Neuronal stem cell (in vitro differentiated cells): ENCODE measurements around the gene TAF4.
A peak's percentile ranks its signal among the peaks of the same experiment; 100 is the strongest.

Experiments
- DNase-seq: peaks from one replicate; pipeline ENCODE4 v3.0.0-alpha.2; 2013; ENCODE audit warnings: low spot score
- H2AFZ ChIP-seq: one replicate; pipeline ENCODE4 v1.6.1; 2013; ENCODE audit warnings: mild to moderate bottlenecking, low read length, inconsistent platforms
- H2AK5ac ChIP-seq: 2 replicates; pipeline ENCODE4 v1.6.1; 2013; ENCODE audit warnings: low read depth, mild to moderate bottlenecking, inconsistent platforms, low read length, moderate library complexity, mixed read lengths
- H2BK120ac ChIP-seq: 2 replicates; pipeline ENCODE4 v1.6.1; 2013; ENCODE audit warnings: low read depth, mild to moderate bottlenecking, inconsistent platforms, low read length, moderate library complexity, mixed read lengths
- H2BK12ac ChIP-seq: one replicate; pipeline ENCODE4 v1.6.1; 2013; ENCODE audit warnings: low read length, inconsistent platforms
- H2BK15ac ChIP-seq: 2 replicates; pipeline ENCODE4 v1.6.1; 2013; ENCODE audit warnings: mild to moderate bottlenecking, low read length, inconsistent platforms, mixed read lengths
- H2BK5ac ChIP-seq: one replicate; pipeline ENCODE4 v1.6.1; 2013; ENCODE audit warnings: inconsistent platforms, mild to moderate bottlenecking, low read length, moderate library complexity
- H3K14ac ChIP-seq: one replicate; pipeline ENCODE4 v1.6.1; 2013; ENCODE audit warnings: low read length, inconsistent platforms
- H3K18ac ChIP-seq: 2 replicates; pipeline ENCODE4 v1.6.1; 2013; ENCODE audit warnings: low read length, inconsistent platforms
- H3K23ac ChIP-seq: 2 replicates; pipeline ENCODE4 v1.6.1; 2013; ENCODE audit warnings: low read depth, mild to moderate bottlenecking, mixed read lengths, low read length, inconsistent platforms; ENCODE audit not compliant: poor library complexity
- H3K27ac ChIP-seq: replicated peaks from 3 replicates; pipeline ENCODE4 v1.5.1; 2013; ENCODE audit warnings: low read length, inconsistent platforms
- H3K27me3 ChIP-seq, 3 experiments: 2 replicates each; pipeline ENCODE4 v1.6.1; 2013; ENCODE audit warnings: low read length in 3 of 3, mild to moderate bottlenecking in 2 of 3, inconsistent platforms in 1 of 3, low read depth in 1 of 3, mixed read lengths in 1 of 3, moderate library complexity in 1 of 3; ENCODE audit not compliant: control insufficient read depth in 3 of 3, insufficient read depth in 3 of 3
- H3K36me3 ChIP-seq, 2 donors: replicated peaks in 1 of 2; 2 replicates each; pipeline ENCODE4 v1.6.1; 2013; ENCODE audit warnings: low read length in 2 of 2; ENCODE audit not compliant: control insufficient read depth in 2 of 2, insufficient read depth in 2 of 2
- H3K4ac ChIP-seq: 2 replicates; pipeline ENCODE4 v1.6.1; 2013; ENCODE audit warnings: inconsistent platforms, mild to moderate bottlenecking, low read length, moderate library complexity
- H3K4me1 ChIP-seq, 2 donors: 1 replicate in 1 of 2; 2 replicates in 1 of 2; pipeline ENCODE4 v1.6.1; 2013; ENCODE audit warnings: low read length in 2 of 2, low read depth in 1 of 2; ENCODE audit not compliant: control insufficient read depth in 2 of 2, insufficient read depth in 1 of 2
- H3K4me2 ChIP-seq: one replicate; pipeline ENCODE4 v1.6.1; 2013; ENCODE audit warnings: mild to moderate bottlenecking, low read length, inconsistent platforms; ENCODE audit not compliant: insufficient read depth, poor library complexity, severe bottlenecking
- H3K4me3 ChIP-seq, 2 donors: 2 replicates each; pipeline ENCODE4 v1.5.1; 2013; ENCODE audit warnings: low read length in 2 of 2, mild to moderate bottlenecking in 2 of 2, inconsistent platforms in 1 of 2, moderate library complexity in 1 of 2
- H3K79me1 ChIP-seq: one replicate; pipeline ENCODE4 v1.6.1; 2013; ENCODE audit warnings: low read depth, mild to moderate bottlenecking, inconsistent platforms, low read length, moderate library complexity
- H3K9ac ChIP-seq: one replicate; pipeline ENCODE4 v1.6.1; 2013; ENCODE audit warnings: mild to moderate bottlenecking, low read depth, low read length, inconsistent platforms; ENCODE audit not compliant: poor library complexity
- H3K9me3 ChIP-seq, 2 donors: replicated peaks in 1 of 2; 2 replicates each; pipeline versions ENCODE3 to v1.6.1; 2013; ENCODE audit warnings: low read length in 2 of 2, mild to moderate bottlenecking in 2 of 2, inconsistent platforms in 1 of 2, low read depth in 1 of 2, mixed read lengths in 1 of 2, moderate library complexity in 1 of 2; ENCODE audit not compliant: control insufficient read depth in 2 of 2, insufficient read depth in 1 of 2
- H4K8ac ChIP-seq: one replicate; pipeline ENCODE4 v1.6.1; 2013; ENCODE audit warnings: low read depth, mild to moderate bottlenecking, inconsistent platforms, low read length, moderate library complexity
- H4K91ac ChIP-seq: one replicate; pipeline ENCODE4 v1.6.1; 2013; ENCODE audit warnings: low read length, low read depth, mild to moderate bottlenecking, inconsistent platforms; ENCODE audit not compliant: poor library complexity
- WGBS, 2 donors: extraction: QIAGEN DNeasy Blood & Tissue Kit; methylation state at CpG; one replicate each; pipeline ENCODE4 v1.1.7; 2013; ENCODE audit warnings: missing lambda C conversion rate in 2 of 2, mixed read lengths in 1 of 2; ENCODE audit not compliant: insufficient read length in 2 of 2, insufficient replicate concordance in 1 of 2; ENCODE audit errors: extremely low coverage in 2 of 2; 5-methylcytosine and 5-hydroxymethylcytosine counted together

The TAF4 gene

DNA sequence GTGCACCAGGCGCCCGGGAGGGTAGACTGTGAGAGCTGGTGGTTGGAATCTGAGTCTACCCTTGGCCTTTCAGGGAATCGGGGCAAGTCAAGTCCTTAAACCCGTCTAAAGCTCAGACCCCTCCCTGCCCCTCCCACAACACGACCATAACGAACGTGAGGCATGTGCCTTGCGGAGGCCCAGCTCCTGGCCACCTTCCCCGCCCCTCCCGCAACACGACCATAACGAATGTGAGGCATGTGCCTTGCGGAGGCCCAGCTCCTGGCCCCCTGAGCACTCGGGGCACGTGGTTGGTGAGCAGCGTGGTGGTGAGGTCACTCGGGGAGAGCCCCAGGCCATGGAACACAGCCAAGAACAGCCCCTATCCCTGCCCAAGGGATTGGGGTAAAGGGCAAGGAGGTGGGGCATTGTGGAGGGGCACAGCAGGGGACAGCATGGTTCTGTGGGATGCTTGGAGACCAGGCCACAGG, 132.2 kb downstream of the TAF4 start:
- Histone ChIP-seq H3K27ac (no peak overlapping the region), H2BK5ac (peak overlapping the region; percentile 39), H3K9me3 (peaks cover 0 to 4% of the 10 kb centered on the region in 2 donors), H4K91ac (no peak overlapping the region), H2BK12ac (peak overlapping the region; percentile 84), H2AK5ac (peak overlapping the region; percentile 70), H2BK120ac (no peak overlapping the region), H3K9ac (no peak overlapping the region), H3K23ac (no peak overlapping the region), H3K18ac (peak overlapping the region; percentile 64), H3K4me1 (peaks cover 0 to 8% of the 10 kb centered on the region in 2 donors), H2AFZ (no peak overlapping the region), H4K8ac (no peak overlapping the region), H2BK15ac (no peak overlapping the region), H3K4me3 (peak overlapping the region in 1 of 2 donors; percentile 18), H3K36me3 (peaks cover 3 to 17% of the 10 kb centered on the region in 2 donors), H3K27me3 (peaks cover 0 to 2% (median 0%) of the 10 kb centered on the region in 3 experiments), H3K14ac (peak overlapping the region; percentile 75), H3K4me2 (no peak overlapping the region), H3K79me1 (no peaks in the 10 kb centered on the region), H3K4ac (no peak overlapping the region)
- no CpG with 5 or more reads among the region's 17 CpGs for WGBS, 2 donors
- no peak for DNase-seq

DNA sequence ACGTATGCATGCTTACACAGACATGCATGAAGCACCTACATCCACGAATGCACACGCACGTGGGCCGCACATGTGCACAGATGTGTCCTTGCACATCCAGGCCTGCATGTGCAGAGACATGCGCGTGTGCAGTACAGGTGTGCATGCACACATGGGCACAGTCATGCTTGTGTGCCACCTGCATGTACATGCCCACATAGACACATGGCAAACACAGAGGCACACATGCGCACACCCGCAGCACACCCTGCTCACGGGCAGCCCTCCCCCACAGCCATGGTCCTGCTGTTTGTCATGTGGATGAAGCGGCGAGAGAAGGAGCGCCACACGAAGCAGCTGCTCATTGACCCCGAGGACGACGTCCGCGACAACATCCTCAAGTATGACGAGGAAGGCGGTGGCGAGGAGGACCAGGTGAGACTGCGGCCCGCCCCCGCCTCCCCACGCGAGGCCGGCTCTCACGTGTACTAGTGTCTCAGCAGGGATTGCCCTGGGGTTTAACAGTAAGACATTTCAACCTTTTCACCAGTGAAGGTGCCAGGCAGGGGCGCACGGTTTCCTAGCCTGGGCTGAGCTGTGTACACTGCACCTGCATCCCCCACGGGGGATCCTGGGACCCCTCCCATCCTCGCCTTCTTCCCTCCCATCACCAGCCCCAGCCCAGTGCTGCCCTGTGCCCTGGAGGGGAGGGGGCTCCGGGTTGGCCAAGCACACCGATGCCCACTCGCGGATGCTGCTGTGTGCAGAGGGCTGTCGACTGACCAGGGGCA, 132.8 kb downstream of the TAF4 start:
- Histone ChIP-seq H3K18ac (peak overlapping the region; percentile 76), H2BK15ac (no peak overlapping the region), H3K27ac (no peak overlapping the region), H3K4ac (no peak overlapping the region), H2AFZ (no peak overlapping the region), H3K36me3 (peaks cover 3 to 17% of the 10 kb centered on the region in 2 donors), H3K79me1 (peaks cover 1% of the 10 kb centered on the region), H3K4me2 (no peak overlapping the region), H3K4me3 (peak overlapping the region in 1 of 2 donors; percentile 39), H2BK12ac (no peak overlapping the region), H3K9me3 (peaks cover 0 to 4% of the 10 kb centered on the region in 2 donors), H2AK5ac (no peak overlapping the region), H2BK120ac (no peak overlapping the region), H3K4me1 (peaks cover 0 to 8% of the 10 kb centered on the region in 2 donors), H3K23ac (peak overlapping the region; percentile 90), H3K27me3 (peaks cover 0 to 2% (median 0%) of the 10 kb centered on the region in 3 experiments), H4K91ac (no peak overlapping the region), H3K14ac (peak overlapping the region; percentile 63), H4K8ac (no peak overlapping the region), H2BK5ac (peak overlapping the region; percentile 39), H3K9ac (peak overlapping the region; percentile 53)
- no peak for DNase-seq
- WGBS, 2 donors = no CpG with 5 or more reads among the region's 38 CpGs

DNA sequence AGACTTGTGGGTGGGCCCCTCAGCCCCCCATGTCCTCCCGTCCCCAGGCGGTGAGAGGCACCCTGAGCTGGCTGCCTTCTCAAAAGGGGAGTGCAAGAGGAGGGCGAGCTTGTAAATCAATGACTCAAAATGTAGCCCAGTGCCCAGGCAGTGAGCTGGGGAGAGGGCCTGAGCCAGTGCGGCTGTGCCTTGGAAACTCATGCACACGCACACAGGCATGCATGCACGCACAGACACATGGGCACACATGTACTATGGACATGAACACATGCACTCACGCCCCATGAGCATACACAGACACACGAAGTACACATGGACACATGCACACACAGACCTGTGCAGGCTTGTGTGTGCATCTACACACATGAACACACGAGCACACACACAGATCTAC, 133.5 kb downstream of the TAF4 start:
- Histone ChIP-seq H3K23ac (peak overlapping the region; percentile 80), H3K27me3 (peaks cover 0 to 2% (median 0%) of the 10 kb centered on the region in 3 experiments), H2AK5ac (no peak overlapping the region), H3K4me3 (peak overlapping the region in 1 of 2 donors; percentile 55), H3K4ac (no peak overlapping the region), H2AFZ (no peak overlapping the region), H3K14ac (peak overlapping the region; percentile 66), H3K27ac (no peak overlapping the region), H3K36me3 (peaks cover 3 to 17% of the 10 kb centered on the region in 2 donors), H3K9me3 (peaks cover 0 to 4% of the 10 kb centered on the region in 2 donors), H2BK120ac (no peak overlapping the region), H2BK12ac (no peak overlapping the region), H2BK5ac (no peak overlapping the region), H2BK15ac (no peak overlapping the region), H4K91ac (no peak overlapping the region), H3K9ac (no peak overlapping the region), H3K4me1 (peaks cover 0 to 8% of the 10 kb centered on the region in 2 donors), H3K4me2 (no peak overlapping the region), H4K8ac (no peak overlapping the region), H3K18ac (no peak overlapping the region), H3K79me1 (peaks cover 4% of the 10 kb centered on the region)
- no peak for DNase-seq
- WGBS, 2 donors = no CpG with 5 or more reads among the region's 9 CpGs

DNA sequence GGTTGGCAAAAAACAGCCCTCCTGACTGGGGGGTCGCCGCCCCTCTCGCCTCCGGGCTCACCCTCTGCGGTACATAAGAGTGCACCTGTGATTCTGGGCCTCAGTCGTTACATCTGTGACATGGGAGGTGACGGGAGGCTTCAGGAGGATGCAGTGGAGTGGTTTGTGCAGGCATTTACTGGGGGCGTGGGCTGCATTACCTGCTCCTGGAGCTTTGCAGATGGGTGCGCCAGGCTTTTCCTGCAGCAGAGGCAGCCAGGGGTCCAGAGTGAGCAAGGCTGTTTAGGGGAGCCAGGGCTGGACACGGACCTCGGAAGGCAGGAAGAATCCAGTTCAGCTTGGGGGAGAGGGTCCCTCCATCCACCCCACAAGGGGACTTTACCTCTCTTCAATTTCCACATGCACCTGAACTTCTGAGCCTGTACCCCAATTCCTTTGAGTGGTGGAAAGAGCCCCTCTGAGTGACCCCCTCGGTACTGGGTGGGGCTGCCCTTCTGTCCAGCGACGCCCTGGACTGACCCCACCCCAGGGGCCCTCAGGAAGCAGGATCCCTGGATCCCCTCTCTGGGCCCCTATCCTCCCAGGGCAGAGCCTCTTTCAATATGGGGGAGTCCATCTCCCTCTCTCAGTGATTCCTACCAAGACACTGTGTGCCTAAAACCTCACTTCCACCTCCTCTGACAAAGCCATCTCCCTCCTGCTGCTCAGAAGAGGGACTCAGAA, 134.0 kb downstream of the TAF4 start:
- Histone ChIP-seq H2AFZ (no peak overlapping the region), H3K4me1 (peaks cover 0 to 8% of the 10 kb centered on the region in 2 donors), H2BK15ac (no peak overlapping the region), H3K4ac (no peak overlapping the region), H3K36me3 (peaks cover 3 to 17% of the 10 kb centered on the region in 2 donors), H3K27me3 (peaks cover 0 to 2% (median 0%) of the 10 kb centered on the region in 3 experiments), H3K79me1 (peaks cover 4% of the 10 kb centered on the region), H2AK5ac (no peak overlapping the region), H2BK12ac (no peak overlapping the region), H3K4me2 (no peak overlapping the region), H3K23ac (no peak overlapping the region), H3K14ac (no peak overlapping the region), H3K4me3 (no peak overlapping the region), H3K9ac (no peak overlapping the region), H2BK5ac (no peak overlapping the region), H4K91ac (no peak overlapping the region), H2BK120ac (peak overlapping the region; percentile 82), H3K18ac (no peak overlapping the region), H4K8ac (no peak overlapping the region), H3K27ac (no peak overlapping the region), H3K9me3 (peaks cover 0 to 4% of the 10 kb centered on the region in 2 donors)
- no peak for DNase-seq
- no CpG with 5 or more reads among the region's 14 CpGs for WGBS, 2 donors
